ENCODE measurements around the gene MNS1. TPM values are rescaled to one million over a fixed set of nuclear protein-coding genes. Genes with fewer than 3 reads are reported as not detected.

MNS1 gene
- total and polyA plus RNA-seq, 9 of the 15 experiments (the other 6 are each of a cell fraction or from before 2014, with no cell fraction given), result 1.1 to 10.3 (median 2.5) TPM

GRCh38 chr15:56496635-56497034 is 31.7 kb upstream of the MNS1 start (continued):
- no peak for TF ChIP-seq THAP12 (CRISPR knock-in tag; IDR thresholded peaks at IDR 0.05)
- no peak for TF ChIP-seq TCF3 (CRISPR knock-in tag; IDR thresholded peaks at IDR 0.05)
- TF ChIP-seq ZFP1 (CRISPR knock-in tag; IDR thresholded peaks at IDR 0.05), result no peak
- TF ChIP-seq CBX5 (IDR thresholded peaks at IDR 0.05; ENCODE audit: borderline replicate concordance, low read depth), result no peak
- no peak for TF ChIP-seq ETV5 (CRISPR knock-in tag; IDR thresholded peaks at IDR 0.05; ENCODE audit: low read depth)
- no peak for TF ChIP-seq AFF4 (CRISPR knock-in tag; IDR thresholded peaks at IDR 0.05)
- no peak for TF ChIP-seq EGR1 (conservative IDR thresholded peaks at IDR 0.05)
- no peak for TF ChIP-seq CCAR2 (IDR thresholded peaks at IDR 0.05; ENCODE audit: low read depth, low read length)
- TF ChIP-seq EHMT2 (IDR thresholded peaks at IDR 0.05), result no peak
- TF ChIP-seq ESRRB (CRISPR knock-in tag; IDR thresholded peaks at IDR 0.05; ENCODE audit: borderline replicate concordance), result no peak
- TF ChIP-seq, protein P1, sequence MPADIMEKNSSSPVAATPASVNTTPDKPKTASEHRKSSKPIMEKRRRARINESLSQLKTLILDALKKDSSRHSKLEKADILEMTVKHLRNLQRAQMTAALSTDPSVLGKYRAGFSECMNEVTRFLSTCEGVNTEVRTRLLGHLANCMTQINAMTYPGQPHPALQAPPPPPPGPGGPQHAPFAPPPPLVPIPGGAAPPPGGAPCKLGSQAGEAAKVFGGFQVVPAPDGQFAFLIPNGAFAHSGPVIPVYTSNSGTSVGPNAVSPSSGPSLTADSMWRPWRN (IDR thresholded peaks at IDR 0.05; ENCODE audit: low read depth), result no peak
- no peak for TF ChIP-seq NRF1 (conservative IDR thresholded peaks at IDR 0.05 in 1 of 2, IDR thresholded peaks at IDR 0.05 in 1 of 2)
- TF ChIP-seq SMC3 (conservative IDR thresholded peaks at IDR 0.05; ENCODE audit: insufficient read depth, low read depth, low read length), result peak; percentile 55
- TF ChIP-seq ETS2 (tag; IDR thresholded peaks at IDR 0.05; ENCODE audit: borderline replicate concordance, poor library complexity, severe bottlenecking), result no peak
- TF ChIP-seq ZNF609 (CRISPR knock-in tag; IDR thresholded peaks at IDR 0.05; ENCODE audit: borderline replicate concordance), result no peak

Measured in K562 (cell line).